Activated T-helper 17 cell treated with anti-CD3 and anti-CD28 coated beads, Interleukin-2, amount 50 U/mL, for 72 hours (primary cell): ENCODE measurements around the gene EMD. TPM values are rescaled to one million over a fixed set of nuclear protein-coding genes. Genes with fewer than 3 reads are reported as not detected.

Source experiments
- ATAC-seq: fragments of 150-1000 bp; cut with Tn5 transposase; replicated peaks from 2 replicates; pipeline ENCODE4 v1.10.0; 2021; ENCODE audit warnings: mild to moderate bottlenecking, moderate library complexity
- H3K27ac Mint-ChIP-seq: one replicate; pipeline ENCODE4 v1.8.0; 2022; ENCODE audit warnings: mixed read lengths
- H3K27me3 Mint-ChIP-seq: one replicate; pipeline ENCODE4 v1.8.0; 2022; ENCODE audit warnings: mixed read lengths
- H3K36me3 Mint-ChIP-seq: one replicate; pipeline ENCODE4 v1.8.0; 2022; ENCODE audit warnings: low read depth, mild to moderate bottlenecking, mixed read lengths
- H3K4me1 Mint-ChIP-seq: one replicate; pipeline ENCODE4 v1.8.0; 2022; ENCODE audit warnings: mixed read lengths
- H3K4me3 Mint-ChIP-seq: one replicate; pipeline ENCODE4 v1.8.0; 2022; ENCODE audit warnings: mild to moderate bottlenecking, mixed read lengths
- H3K9me3 Mint-ChIP-seq: one replicate; pipeline ENCODE4 v1.8.0; 2022; ENCODE audit warnings: mixed read lengths
- total RNA-seq, 2 donors: library from RNA; stranded (reverse); gene quantifications; one replicate each; pipeline ENCODE4 v1.2.3, GENCODE V29; 2022

The EMD gene
- total RNA-seq, 2 donors from 2014 or later = 86.5 to 87.5 TPM

DNA sequence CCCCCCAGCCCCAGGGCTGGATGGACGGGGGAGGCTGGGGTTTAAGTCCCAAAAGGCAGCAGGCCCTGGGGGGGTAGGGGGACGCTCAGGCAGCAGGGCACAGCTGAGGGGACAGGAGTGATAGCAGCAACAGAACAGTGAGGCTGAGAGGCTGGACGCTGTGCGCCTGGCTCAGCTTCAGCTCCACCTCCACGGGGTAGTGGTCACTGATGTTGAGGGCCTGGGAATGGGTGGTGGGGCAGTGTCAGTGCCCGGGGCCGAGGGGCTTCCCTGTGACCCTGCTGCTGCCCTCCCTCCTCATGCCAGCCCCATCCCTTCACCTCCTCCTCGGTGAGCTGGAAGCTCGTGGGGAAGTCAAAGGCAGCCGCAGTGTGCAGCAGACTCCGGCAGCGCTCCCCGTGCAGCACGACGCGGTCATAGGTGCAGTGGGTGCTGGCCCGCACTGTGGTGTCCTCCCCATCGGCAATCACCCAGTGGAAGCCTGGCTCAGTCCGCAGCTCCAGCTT is 23.6 kb downstream of the EMD start:
- no peak overlapping the region for H3K4me3 Mint-ChIP-seq
- H3K4me1 Mint-ChIP-seq = peaks cover 5% of the 10 kb centered on the region
- H3K9me3 Mint-ChIP-seq = no peaks in the 10 kb centered on the region
- peaks cover 44% of the 10 kb centered on the region for H3K36me3 Mint-ChIP-seq
- H3K27me3 Mint-ChIP-seq = no peaks in the 10 kb centered on the region
- H3K27ac Mint-ChIP-seq = no peak overlapping the region
- no peak for ATAC-seq

DNA sequence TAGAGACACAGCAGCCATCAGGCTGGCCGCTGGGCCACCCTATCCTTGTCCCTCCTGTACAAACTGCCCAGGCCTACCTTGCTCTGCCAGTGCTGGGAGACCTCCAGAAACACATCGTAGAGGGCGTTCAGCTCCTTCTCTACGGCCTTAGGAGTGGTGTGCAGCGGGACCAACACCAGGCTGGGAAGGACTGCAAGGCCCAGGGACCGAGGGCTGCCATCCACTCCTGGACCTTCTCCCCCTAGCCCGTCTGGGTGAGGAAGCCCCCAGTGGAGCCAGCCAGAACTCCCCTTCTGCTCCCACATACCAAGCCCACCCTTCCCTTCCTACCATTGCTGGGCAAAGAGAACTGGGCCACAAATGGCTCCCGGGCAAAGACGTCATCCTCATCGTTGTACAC is 24.1 kb downstream of the EMD start:
- ATAC-seq = no peak
- Mint-ChIP-seq H3K27me3 (no peaks in the 10 kb centered on the region), H3K36me3 (peaks cover 38% of the 10 kb centered on the region), H3K4me1 (peaks cover 5% of the 10 kb centered on the region), H3K9me3 (no peaks in the 10 kb centered on the region), H3K4me3 (no peak overlapping the region), H3K27ac (no peak overlapping the region)

DNA sequence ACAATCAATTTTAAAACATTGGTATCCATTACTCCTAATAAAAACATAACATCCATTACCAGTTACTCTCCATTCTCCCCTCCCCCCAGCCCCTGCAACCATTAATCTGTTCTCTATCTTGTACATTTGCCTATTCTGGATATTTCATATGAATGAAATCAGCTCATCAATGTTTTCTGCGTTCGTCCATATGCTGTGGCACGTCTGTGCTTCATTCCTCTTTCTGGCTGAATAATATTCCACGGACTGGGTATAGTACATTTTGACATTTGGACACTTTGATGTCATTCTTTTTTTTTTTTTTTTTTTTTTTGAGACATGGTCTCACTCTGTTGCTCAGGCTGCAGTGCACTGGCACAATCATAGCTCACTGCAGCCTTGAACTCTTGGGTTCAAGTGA is 24.8 kb downstream of the EMD start:
- no peak overlapping the region for H3K27ac Mint-ChIP-seq
- no peak overlapping the region for H3K4me3 Mint-ChIP-seq
- H3K4me1 Mint-ChIP-seq = peaks cover 10% of the 10 kb centered on the region

DNA sequence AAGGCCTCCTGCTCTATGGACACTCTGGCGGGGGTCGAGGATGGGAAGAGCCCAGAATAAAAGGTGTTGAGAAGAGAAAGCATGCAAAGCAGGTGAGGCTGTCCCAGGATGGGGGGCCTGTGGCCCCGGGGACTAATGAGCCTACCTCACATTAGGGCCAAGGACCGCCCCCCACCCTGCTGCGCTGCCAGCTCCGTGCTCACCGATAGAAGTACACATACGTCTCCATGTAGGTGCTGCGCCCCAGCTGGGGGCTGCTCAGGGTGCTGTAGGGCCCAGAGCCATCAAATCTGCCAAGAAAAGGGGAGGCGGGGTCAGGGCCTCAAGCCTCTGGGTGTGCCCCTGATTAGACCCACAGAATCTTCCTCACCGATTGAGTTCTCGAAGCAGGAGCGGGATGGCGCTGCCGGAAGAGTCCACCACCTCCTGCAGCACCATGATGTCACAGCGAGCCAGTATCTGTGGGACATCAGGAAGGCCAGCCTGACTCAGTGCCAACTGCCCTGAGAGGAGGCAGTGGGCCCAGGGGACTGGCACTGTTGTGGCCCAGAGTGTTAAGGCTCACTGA is 25.6 kb downstream of the EMD start:
- H3K9me3 Mint-ChIP-seq = no peaks in the 10 kb centered on the region
- peaks cover 23% of the 10 kb centered on the region for H3K36me3 Mint-ChIP-seq
- no peak for ATAC-seq
- H3K4me3 Mint-ChIP-seq = no peak overlapping the region
- no peak overlapping the region for H3K27ac Mint-ChIP-seq
- H3K27me3 Mint-ChIP-seq = no peaks in the 10 kb centered on the region
- H3K4me1 Mint-ChIP-seq = peaks cover 7% of the 10 kb centered on the region

More for the DNA sequence above, 24.8 kb downstream of the EMD start:
- Mint-ChIP-seq H3K27me3 (no peaks in the 10 kb centered on the region), H3K9me3 (no peaks in the 10 kb centered on the region), H3K36me3 (peaks cover 32% of the 10 kb centered on the region)
- no peak for ATAC-seq

DNA sequence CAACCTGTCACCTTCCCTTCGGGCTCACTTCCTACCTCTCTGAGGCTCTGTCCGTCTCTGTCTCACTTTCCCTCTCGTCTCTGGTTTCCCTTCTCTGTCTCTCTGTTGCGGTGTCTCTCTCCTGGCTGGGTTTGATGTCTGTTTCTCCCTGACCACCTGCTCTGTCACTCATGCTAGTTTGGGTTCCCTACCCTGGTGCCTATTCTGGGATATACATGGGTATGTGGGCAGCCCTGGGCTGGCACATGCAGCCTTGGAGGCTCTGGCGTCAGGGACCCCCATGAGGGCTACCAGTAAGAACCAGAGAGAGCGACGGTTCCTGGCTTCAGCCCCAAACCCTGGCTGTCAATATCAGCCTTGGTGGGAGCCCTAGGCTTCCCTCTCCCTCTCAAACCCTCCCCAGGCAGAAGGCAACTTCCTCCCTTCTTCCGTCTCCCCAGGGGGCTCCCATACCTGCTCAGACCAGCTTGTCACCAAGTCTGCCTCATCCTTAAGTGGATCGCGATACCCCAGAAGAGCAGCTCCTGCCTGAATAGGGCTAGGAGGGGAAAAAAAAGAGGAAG is 29.6 kb downstream of the EMD start:
- Mint-ChIP-seq H3K27ac (peak overlapping the region; percentile 69), H3K4me3 (peak overlapping the region; percentile 59), H3K9me3 (no peaks in the 10 kb centered on the region), H3K4me1 (peaks cover 8% of the 10 kb centered on the region), H3K36me3 (peaks cover 12% of the 10 kb centered on the region), H3K27me3 (no peaks in the 10 kb centered on the region)
- ATAC-seq = no peak

DNA sequence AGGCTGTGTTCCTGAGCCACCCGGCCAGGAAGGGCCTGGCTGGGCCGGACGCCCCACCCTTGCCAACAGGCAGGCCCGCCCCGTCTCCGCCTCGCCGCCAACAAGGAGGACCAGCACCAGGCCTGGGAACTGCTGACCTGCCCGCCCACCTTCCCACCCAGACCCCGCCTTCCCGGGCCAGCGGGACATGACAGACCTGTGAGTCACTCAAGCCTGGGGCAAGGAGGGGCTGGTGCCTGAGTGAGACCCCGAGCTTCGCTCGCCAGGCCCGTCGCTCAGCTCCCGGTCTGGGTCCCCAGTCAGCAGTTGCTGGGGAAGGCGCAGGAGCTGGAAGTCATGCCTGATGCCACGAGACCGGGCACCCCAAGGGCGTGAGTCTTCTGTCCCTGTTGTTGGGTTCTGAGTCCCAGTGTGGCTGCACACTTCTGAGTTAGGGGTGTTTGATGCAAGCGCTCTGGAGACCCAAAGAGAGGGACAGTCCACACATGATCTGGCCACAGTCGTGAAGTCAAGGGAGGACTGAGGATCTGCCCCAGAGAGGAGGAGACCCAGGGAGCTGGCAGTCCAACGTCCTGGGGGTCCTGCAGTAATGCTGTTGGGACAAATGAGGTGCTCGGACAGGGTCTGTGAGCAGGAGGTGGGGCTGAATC is 30.3 kb downstream of the EMD start, which contains the start of gene DNASE1L1:
TSS of gene DNASE1L1 (minus strand) at position 33 of the 650 bp plus-strand sequence. CDS start 3,686 bp downstream, outside the sequence.
- Mint-ChIP-seq H3K27me3 (no peaks in the 10 kb centered on the region), H3K9me3 (no peaks in the 10 kb centered on the region), H3K27ac (peak within 1 kb of the TSS; percentile 69), H3K36me3 (peaks cover 12% of the 10 kb centered on the region), H3K4me3 (peak within 1 kb of the TSS; percentile 59), H3K4me1 (peaks cover 8% of the 10 kb centered on the region)
- peak; percentile 20 for ATAC-seq

DNA sequence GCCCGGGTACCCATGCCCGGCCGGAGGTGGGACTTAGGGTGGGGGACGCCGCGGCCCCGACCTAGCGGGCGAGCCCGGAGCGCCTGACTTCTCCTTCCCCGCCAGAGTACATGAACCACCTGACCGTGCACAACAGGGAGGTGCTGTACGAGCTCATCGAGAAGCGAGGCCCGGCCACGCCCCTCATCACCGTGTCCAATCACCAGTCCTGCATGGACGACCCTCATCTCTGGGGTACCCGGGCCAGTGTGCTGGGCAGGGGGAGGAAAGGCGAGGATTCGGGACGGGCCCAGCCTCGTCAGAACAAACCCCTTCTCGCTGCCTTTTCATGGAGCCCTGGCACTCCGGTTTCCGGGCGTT is 32.9 kb downstream of the EMD start:
- peak overlapping the region; percentile 75 for H3K4me3 Mint-ChIP-seq
- H3K36me3 Mint-ChIP-seq = peaks cover 12% of the 10 kb centered on the region
- peaks cover 8% of the 10 kb centered on the region for H3K4me1 Mint-ChIP-seq
- H3K27ac Mint-ChIP-seq = peak overlapping the region; percentile 83
- no peaks in the 10 kb centered on the region for H3K27me3 Mint-ChIP-seq
- ATAC-seq = peak; percentile 87
- H3K9me3 Mint-ChIP-seq = no peaks in the 10 kb centered on the region

DNA sequence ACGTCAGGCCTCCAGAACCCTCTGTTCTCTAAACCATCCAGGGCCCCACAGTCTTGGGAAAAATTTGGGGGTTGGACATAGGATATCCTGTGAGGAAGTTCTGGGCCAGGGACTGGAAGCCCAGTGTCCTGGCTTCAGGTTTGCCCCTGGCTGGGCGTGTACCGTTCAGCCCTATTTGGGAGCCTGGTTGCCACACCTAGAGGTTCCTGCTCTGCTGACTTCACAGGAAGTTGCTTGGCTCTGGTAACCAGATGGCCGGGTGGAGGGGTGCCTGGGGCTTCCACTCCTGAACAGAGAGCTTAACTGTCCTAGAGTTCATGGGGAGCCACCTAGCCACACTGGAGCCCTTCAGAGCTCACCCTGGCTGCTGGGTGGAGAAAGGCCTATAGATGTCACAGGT is 33.4 kb downstream of the EMD start:
- H3K9me3 Mint-ChIP-seq = no peaks in the 10 kb centered on the region
- H3K4me1 Mint-ChIP-seq = peaks cover 8% of the 10 kb centered on the region
- H3K27me3 Mint-ChIP-seq = no peaks in the 10 kb centered on the region
- H3K4me3 Mint-ChIP-seq = peak overlapping the region; percentile 75
- H3K27ac Mint-ChIP-seq = peak overlapping the region; percentile 83
- ATAC-seq = peak; percentile 57
- H3K36me3 Mint-ChIP-seq = peaks cover 12% of the 10 kb centered on the region

DNA sequence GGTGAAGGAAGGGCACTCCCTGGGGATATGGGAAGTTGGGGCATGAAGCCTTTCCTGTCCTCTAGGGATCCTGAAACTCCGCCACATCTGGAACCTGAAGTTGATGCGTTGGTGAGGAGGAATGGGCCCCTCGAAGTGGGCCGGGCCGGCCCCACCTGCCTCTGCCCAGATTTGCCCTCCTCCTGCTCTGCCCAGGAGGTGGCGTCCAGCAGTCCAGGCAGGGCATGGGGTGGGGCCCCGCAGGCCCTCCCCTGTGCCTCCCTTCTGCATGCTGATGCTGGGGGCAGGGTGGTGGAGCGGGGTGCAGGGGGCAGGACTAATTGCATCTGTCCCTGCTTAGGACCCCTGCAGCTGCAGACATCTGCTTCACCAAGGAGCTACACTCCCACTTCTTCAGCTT is 34.0 kb downstream of the EMD start:
- Mint-ChIP-seq H3K27me3 (no peaks in the 10 kb centered on the region), H3K4me1 (peaks cover 8% of the 10 kb centered on the region), H3K27ac (no peak overlapping the region), H3K9me3 (no peaks in the 10 kb centered on the region), H3K4me3 (peak overlapping the region; percentile 75), H3K36me3 (peaks cover 12% of the 10 kb centered on the region)
- ATAC-seq = no peak

DNA sequence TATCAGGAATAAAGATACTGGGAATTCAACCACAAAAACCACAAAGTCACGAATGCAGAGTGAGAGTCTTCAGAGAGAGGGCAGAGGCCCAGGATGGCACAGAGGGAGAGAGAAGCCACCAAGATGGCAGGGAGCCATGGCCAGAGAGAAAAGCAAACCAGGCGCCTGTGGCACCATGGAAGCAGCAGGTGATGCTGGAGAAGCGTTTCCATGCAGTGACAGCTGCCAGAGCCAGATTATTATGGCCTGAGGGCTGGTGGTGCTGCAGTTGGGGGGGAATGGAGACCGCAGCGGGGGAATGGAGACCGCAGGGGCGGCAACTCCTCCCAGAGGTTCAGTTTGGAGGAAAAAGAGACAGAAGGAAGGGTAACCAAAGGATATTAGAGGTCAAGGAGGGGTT is 38.1 kb downstream of the EMD start:
- no peak for ATAC-seq
- Mint-ChIP-seq H3K4me1 (peaks cover 3% of the 10 kb centered on the region), H3K4me3 (no peak overlapping the region), H3K9me3 (no peaks in the 10 kb centered on the region), H3K27ac (no peak overlapping the region), H3K27me3 (no peaks in the 10 kb centered on the region), H3K36me3 (peaks cover 6% of the 10 kb centered on the region)

DNA sequence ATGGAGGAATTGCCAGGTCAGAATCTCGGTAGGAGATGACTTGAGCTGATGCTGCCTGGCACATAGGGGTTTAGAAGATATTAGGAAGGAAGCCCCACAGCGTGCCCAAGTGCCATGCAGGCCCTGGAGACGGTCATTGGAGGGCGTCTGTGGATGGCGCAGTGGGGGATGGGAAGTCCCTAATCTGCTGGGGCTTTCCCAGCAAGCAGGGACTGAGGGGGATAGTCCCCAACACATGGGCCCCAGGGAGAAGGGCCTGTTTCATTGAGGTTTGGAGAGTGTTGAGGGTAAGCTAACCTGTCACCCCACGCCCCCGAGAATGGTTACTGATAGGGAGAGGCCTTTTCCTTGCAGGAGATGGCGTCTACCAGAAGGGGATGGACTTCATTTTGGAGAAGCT is 40.1 kb downstream of the EMD start:
- H3K9me3 Mint-ChIP-seq = no peaks in the 10 kb centered on the region
- no peaks in the 10 kb centered on the region for H3K4me1 Mint-ChIP-seq
- no peak overlapping the region for H3K4me3 Mint-ChIP-seq
- H3K36me3 Mint-ChIP-seq = no peaks in the 10 kb centered on the region
- H3K27ac Mint-ChIP-seq = no peak overlapping the region
- ATAC-seq = no peak
- H3K27me3 Mint-ChIP-seq = no peaks in the 10 kb centered on the region

DNA sequence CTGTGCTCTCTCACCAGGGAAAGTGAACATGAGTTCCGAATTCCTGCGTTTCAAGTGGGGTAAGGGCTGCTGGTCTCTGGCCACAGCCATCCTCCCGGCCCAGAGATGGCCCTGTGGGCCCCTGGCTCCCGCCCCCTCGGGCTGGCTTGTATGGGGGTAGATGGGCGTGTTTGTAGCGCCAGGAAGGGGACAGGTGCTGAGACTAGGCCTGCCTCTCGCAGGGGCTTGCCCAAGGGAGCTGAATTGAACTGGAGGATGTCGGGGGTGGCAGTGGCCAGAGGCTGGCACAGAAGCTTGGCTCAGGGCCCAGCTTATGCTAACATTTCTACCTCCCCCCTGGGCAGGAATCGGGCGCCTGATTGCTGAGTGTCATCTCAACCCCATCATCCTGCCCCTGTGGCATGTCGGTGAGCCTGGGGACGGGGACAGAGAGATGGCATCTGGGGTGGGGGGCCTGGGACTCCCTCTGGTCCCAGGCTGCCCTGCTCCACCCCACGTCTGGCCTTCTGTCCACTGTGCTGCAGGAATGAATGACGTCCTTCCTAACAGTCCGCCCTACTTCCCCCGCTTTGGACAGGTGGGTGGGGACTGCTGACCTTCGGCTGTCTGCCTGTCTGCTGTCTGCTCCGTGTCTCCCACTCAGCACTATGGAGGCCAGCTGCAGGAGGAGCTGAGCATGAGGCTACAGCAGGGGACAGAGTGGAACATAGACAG is 40.8 kb downstream of the EMD start:
- no peak for ATAC-seq
- H3K4me3 Mint-ChIP-seq = no peak overlapping the region
- H3K9me3 Mint-ChIP-seq = no peaks in the 10 kb centered on the region
- H3K4me1 Mint-ChIP-seq = no peaks in the 10 kb centered on the region
- no peaks in the 10 kb centered on the region for H3K36me3 Mint-ChIP-seq
- no peak overlapping the region for H3K27ac Mint-ChIP-seq
- H3K27me3 Mint-ChIP-seq = no peaks in the 10 kb centered on the region

DNA sequence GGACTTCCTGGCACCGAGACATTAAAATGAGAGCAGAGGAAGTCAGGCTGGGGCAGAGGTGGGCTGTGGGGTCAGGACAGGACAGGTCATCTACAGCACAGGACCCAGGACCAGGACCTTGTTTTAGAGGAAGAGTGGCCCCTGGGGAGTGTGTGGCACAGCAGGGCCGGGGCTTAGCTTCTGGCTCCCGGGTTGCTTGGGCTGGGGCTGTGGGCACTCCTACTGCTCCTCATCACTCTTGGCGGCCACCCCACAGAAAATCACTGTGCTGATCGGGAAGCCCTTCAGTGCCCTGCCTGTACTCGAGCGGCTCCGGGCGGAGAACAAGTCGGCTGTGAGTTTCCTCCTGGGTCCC is 41.3 kb downstream of the EMD start:
- Mint-ChIP-seq H3K9me3 (no peaks in the 10 kb centered on the region), H3K4me1 (no peaks in the 10 kb centered on the region), H3K36me3 (no peaks in the 10 kb centered on the region), H3K4me3 (no peak overlapping the region), H3K27me3 (no peaks in the 10 kb centered on the region), H3K27ac (no peak overlapping the region)
- ATAC-seq = no peak

DNA sequence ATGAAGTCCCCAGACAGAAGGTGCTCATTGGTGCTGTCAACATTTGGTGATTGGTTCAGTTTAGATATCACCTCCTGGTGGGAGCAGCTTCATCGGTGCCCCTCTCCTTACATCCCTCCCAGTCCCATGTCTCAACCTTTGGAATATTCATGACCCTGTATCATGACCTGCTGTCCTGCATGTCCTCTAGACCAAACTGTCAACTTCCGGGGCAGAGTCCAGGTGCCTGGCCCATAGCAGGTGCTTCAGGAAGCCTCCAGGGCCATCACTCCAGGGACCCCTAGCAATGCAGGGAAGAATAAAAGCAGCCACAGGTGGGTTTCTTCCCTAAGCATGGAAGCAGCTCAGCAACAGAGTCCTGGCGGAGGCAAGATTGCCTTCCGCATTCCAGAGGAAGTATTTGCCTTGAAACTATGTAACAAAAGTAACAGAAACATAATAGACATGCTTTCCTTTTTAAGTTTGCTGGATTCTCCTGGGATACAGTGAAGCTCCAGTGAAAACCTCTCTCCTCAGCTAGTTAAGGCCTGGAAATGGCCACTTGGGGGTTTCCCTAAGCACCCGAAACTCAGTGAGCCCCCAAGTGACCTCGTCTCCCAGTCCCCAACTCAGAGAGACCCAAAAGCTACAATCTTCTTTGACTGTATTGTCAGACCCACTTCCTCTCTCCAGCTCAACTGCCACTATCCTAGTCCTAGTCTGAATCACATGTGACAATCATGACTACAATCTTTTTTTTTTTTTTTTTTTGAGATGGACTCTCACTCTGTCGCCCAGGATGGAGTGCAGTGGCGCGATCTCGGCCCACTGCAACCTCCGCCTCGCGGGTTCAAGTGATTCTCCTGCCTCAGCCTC is 48.0 kb downstream of the EMD start:
- Mint-ChIP-seq H3K4me1 (peaks cover 6% of the 10 kb centered on the region), H3K27me3 (no peaks in the 10 kb centered on the region), H3K36me3 (peaks cover 7% of the 10 kb centered on the region), H3K9me3 (no peaks in the 10 kb centered on the region), H3K4me3 (peak overlapping the region; percentile 85), H3K27ac (no peak overlapping the region)
- no peak for ATAC-seq
